HG03064 (cell line): ENCODE measurements around the gene KIR3DL1.
"Not testable (repeated sequence)": the region's sequence is repeated elsewhere in the genome, so short reads cannot be mapped to it uniquely, and the experiment has no call there.

Experiments
- ATAC-seq: cut with Tn5 transposase; IDR thresholded peaks from one replicate; pipeline ENCODE4 v1.9.1; 2021; ENCODE audit warnings: low read depth; ENCODE audit not compliant: unreplicated experiment

The KIR3DL1 gene

GRCh38 chr19:54816251-54816650 is at the start of gene KIR3DL1:
KIR3DL1 (plus strand) TSS chr19:54816468.
- ATAC-seq: not testable (repeated sequence)

- not testable (repeated sequence) for ATAC-seq
Measured at GRCh38 chr19:54769646-54770045, 46.6 kb upstream of the KIR3DL1 start, which contains the start of gene KIR2DL1. KIR2DL1 (plus strand) TSS chr19:54769793; CDS start chr19:54769851, 58 bp downstream.

GRCh38 chr19:54770511-54770910 is 45.8 kb upstream of the KIR3DL1 start:
- not testable (repeated sequence) for ATAC-seq

- ATAC-seq: not testable (repeated sequence)
Measured at GRCh38 chr19:54771018-54771960, 45.0 kb upstream of the KIR3DL1 start.

- ATAC-seq: not testable (repeated sequence)
Measured at GRCh38 chr19:54772666-54773065, 43.6 kb upstream of the KIR3DL1 start.

- ATAC-seq: not testable (repeated sequence)
Measured at GRCh38 chr19:54775095-54775815, 41.0 kb upstream of the KIR3DL1 start.

GRCh38 chr19:54775830-54776229 is 40.4 kb upstream of the KIR3DL1 start:
- not testable (repeated sequence) for ATAC-seq

GRCh38 chr19:54777851-54778250 is 38.4 kb upstream of the KIR3DL1 start:
- not testable (repeated sequence) for ATAC-seq

- not testable (repeated sequence) for ATAC-seq
Measured at GRCh38 chr19:54778896-54779295, 37.4 kb upstream of the KIR3DL1 start.

GRCh38 chr19:54782916-54783315 is 33.4 kb upstream of the KIR3DL1 start:
- not testable (repeated sequence) for ATAC-seq

GRCh38 chr19:54786091-54786723 is 30.1 kb upstream of the KIR3DL1 start:
- ATAC-seq: not testable (repeated sequence)

GRCh38 chr19:54788154-54788553 is 28.1 kb upstream of the KIR3DL1 start:
- not testable (repeated sequence) for ATAC-seq

GRCh38 chr19:54790711-54791110 is 25.6 kb upstream of the KIR3DL1 start:
- no peak for ATAC-seq

GRCh38 chr19:54791476-54791875 is 24.8 kb upstream of the KIR3DL1 start:
- no peak for ATAC-seq

GRCh38 chr19:54792814-54793213 is 23.5 kb upstream of the KIR3DL1 start:
- ATAC-seq: no peak

- no peak for ATAC-seq
Measured at GRCh38 chr19:54795758-54796157, 20.5 kb upstream of the KIR3DL1 start.

GRCh38 chr19:54803410-54803809 is 12.9 kb upstream of the KIR3DL1 start, which contains the start of gene KIR2DL4:
KIR2DL4 (plus strand) TSS chr19:54803610; CDS start chr19:54803652, 42 bp downstream.
- ATAC-seq: no peak

- ATAC-seq: no peak
Measured at GRCh38 chr19:54804101-54804500, 12.2 kb upstream of the KIR3DL1 start.

GRCh38 chr19:54804571-54804970 is 11.7 kb upstream of the KIR3DL1 start:
- no peak for ATAC-seq

- ATAC-seq: no peak
Measured at GRCh38 chr19:54805665-54806515, 10.4 kb upstream of the KIR3DL1 start.
